IgD-negative memory B cell (primary cell): ENCODE results near the gene CCR5AS. TPM values are rescaled to one million over a fixed set of nuclear protein-coding genes. Genes with fewer than 3 reads are reported as not detected.

Source experiments
- H3K27ac Mint-ChIP-seq, 3 donors: one replicate each; pipeline ENCODE4 v1.8.0; 2020 to 2022; ENCODE audit warnings: mild to moderate bottlenecking in 3 of 3, mixed read lengths in 3 of 3, moderate library complexity in 1 of 3
- H3K27me3 Mint-ChIP-seq: one replicate; pipeline ENCODE4 v1.8.0; 2021; ENCODE audit warnings: mixed read lengths
- H3K36me3 Mint-ChIP-seq: one replicate; pipeline ENCODE4 v1.8.0; 2020; ENCODE audit warnings: mild to moderate bottlenecking, mixed read lengths
- H3K4me1 Mint-ChIP-seq, 3 donors: one replicate each; pipeline ENCODE4 v1.8.0; 2020 to 2022; ENCODE audit warnings: mixed read lengths in 3 of 3, mild to moderate bottlenecking in 1 of 3
- H3K4me3 Mint-ChIP-seq, 4 donors: one replicate each; pipeline ENCODE4 v1.8.0; 2020 to 2022; ENCODE audit warnings: mild to moderate bottlenecking in 4 of 4, mixed read lengths in 4 of 4, moderate library complexity in 3 of 4
- H3K9me3 Mint-ChIP-seq, 3 donors: one replicate each; pipeline ENCODE4 v1.8.0; 2020 to 2021; ENCODE audit warnings: mixed read lengths in 3 of 3, mild to moderate bottlenecking in 1 of 3
- polyA plus RNA-seq: library from polyadenylated mRNA; unstranded; fragments of 300-500 nt; fragmentation: Illumina TruSeq; gene quantifications from one replicate; pipeline ENCODE4 v1.2.3, GENCODE V29; 2021

The CCR5AS gene

GRCh38 chr3:46318207-46318927, 88.5 kb downstream of the CCR5AS start:
- Mint-ChIP-seq H3K4me3 (no peak overlapping the region), H3K36me3 (peaks cover 2% of the 10 kb centered on the region), H3K27me3 (no peaks in the 10 kb centered on the region), H3K9me3 (peaks cover 0 to 3% (median 2%) of the 10 kb centered on the region in 3 donors), H3K4me1 (peaks cover 29 to 51% (median 47%) of the 10 kb centered on the region in 3 donors), H3K27ac (peak overlapping the region in 2 of 3 donors; percentile 54 to 65)

- H3K36me3 Mint-ChIP-seq: peaks cover 2% of the 10 kb centered on the region
- H3K27ac Mint-ChIP-seq: peak overlapping the region in 1 of 3 donors; percentile 64
- peaks cover 20 to 33% (median 31%) of the 10 kb centered on the region in 3 donors for H3K4me1 Mint-ChIP-seq
- peak overlapping the region in 2 of 4 donors; percentile 19 to 38 for H3K4me3 Mint-ChIP-seq
- H3K9me3 Mint-ChIP-seq: peaks cover 0 to 3% (median 2%) of the 10 kb centered on the region in 3 donors
- H3K27me3 Mint-ChIP-seq: no peaks in the 10 kb centered on the region
Observed at GRCh38 chr3:46316206-46316605, 90.7 kb downstream of the CCR5AS start.

DNA sequence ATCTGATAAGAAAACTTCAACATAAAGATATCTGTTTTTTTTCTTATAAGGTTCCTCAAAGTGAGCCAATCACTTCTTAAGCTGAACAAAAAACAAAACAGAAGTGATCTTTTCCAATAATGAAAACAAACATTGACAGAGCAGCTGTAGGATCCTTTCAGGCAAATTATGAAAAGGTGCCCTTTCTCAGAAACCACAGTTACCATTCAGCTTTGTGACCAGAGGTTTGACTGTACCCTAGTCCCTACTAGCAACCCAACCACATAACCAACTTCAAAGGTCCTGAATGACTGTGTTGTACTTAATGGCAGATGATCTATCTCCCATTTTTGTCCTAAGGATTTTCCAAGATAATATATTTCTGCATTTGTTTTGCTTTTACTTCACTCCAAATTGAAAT, 92.3 kb downstream of the CCR5AS start:
- Mint-ChIP-seq H3K27me3 (no peaks in the 10 kb centered on the region), H3K36me3 (peaks cover 2% of the 10 kb centered on the region), H3K4me1 (peaks cover 19 to 27% (median 21%) of the 10 kb centered on the region in 3 donors), H3K4me3 (no peak overlapping the region), H3K9me3 (peaks cover 0 to 3% (median 2%) of the 10 kb centered on the region in 3 donors), H3K27ac (no peak overlapping the region)

Other genes with a start within 250 kb of the CCR5AS start
- 5.8 TPM for gene CCR1, start 198.8 kb downstream of the CCR5AS start, polyA plus RNA-seq
- 0.15 TPM for gene CCR3, start 164.6 kb downstream of the CCR5AS start, polyA plus RNA-seq
- gene CCR2, start 53.0 kb downstream of the CCR5AS start, polyA plus RNA-seq: 10.9 TPM
- gene CCR5, start 36.1 kb downstream of the CCR5AS start, polyA plus RNA-seq: not detected
- gene CCRL2, start 193 bp upstream of the CCR5AS start, polyA plus RNA-seq: 1.3 TPM
- not detected for gene LTF, start 57.8 kb upstream of the CCR5AS start, polyA plus RNA-seq
- not detected for gene RTP3, start 90.9 kb upstream of the CCR5AS start, polyA plus RNA-seq
- 0.06 TPM for gene LRRC2, start 159.2 kb upstream of the CCR5AS start, polyA plus RNA-seq
- not detected for gene FAM240A, start 205.5 kb upstream of the CCR5AS start, polyA plus RNA-seq